Panc1 (cell line): ENCODE results near the gene TEDC2. TPM values are rescaled to one million over a fixed set of nuclear protein-coding genes. Genes with fewer than 3 reads are reported as not detected.

ENCODE experiments used
- ATAC-seq: fragments of 200-7000 bp; cut with Tn5 transposase; 2 replicates; pipeline ENCODE4 v1.9.1; 2020; ENCODE audit warnings: mild to moderate bottlenecking, moderate library complexity
- BruUV-seq: library from RNA; stranded (reverse); fragments of 400-500 nt; replicated peaks from 2 replicates; lab custom pipeline; 2021; lab: Mats Ljungman, UMichigan
- CTCF ChIA-PET: fragments of 300-600 bp; sonication (Branson Sonifier 250); formaldehyde crosslinking; loops from one replicate; lab custom pipeline; 2022; ENCODE audit warnings: antibody characterized with exemption; lab: Charles Lee
- POLR2A ChIA-PET: fragments of 300-600 bp; sonication (Branson Sonifier 250); formaldehyde crosslinking; loops from one replicate; lab custom pipeline; 2022; ENCODE audit warnings: antibody characterized with exemption; lab: Charles Lee
- DNase-seq: peaks from one replicate; pipeline ENCODE4 v3.0.0-alpha.2; 2010; ENCODE audit warnings: low read depth, low spot score
- H3K27ac ChIP-seq: 2 replicates; pipeline ENCODE4 v1.5.1; 2011; ENCODE audit warnings: mild to moderate bottlenecking, low read length, inconsistent platforms
- H3K27me3 ChIP-seq: fragments of 200-500 bp; sonication (Bioruptor generic); 2 replicates; pipeline ENCODE4 v1.6.0; 2014; ENCODE audit warnings: low read length, inconsistent platforms; ENCODE audit not compliant: control insufficient read depth, insufficient read depth
- H3K36me3 ChIP-seq: fragments of 200-500 bp; sonication (Bioruptor generic); 2 replicates; pipeline ENCODE4 v1.5.1; 2014; ENCODE audit warnings: inconsistent platforms, mild to moderate bottlenecking, low read length, moderate library complexity; ENCODE audit not compliant: control insufficient read depth, insufficient read depth
- H3K4me1 ChIP-seq: 2 replicates; pipeline ENCODE4 v1.5.1; 2011; ENCODE audit warnings: inconsistent platforms, mild to moderate bottlenecking, low read length, moderate library complexity; ENCODE audit not compliant: control insufficient read depth, insufficient read depth
- H3K4me3 ChIP-seq, 2 experiments: 2 replicates each; pipeline ENCODE4 v1.5.1; 2011 to 2012; ENCODE audit warnings: low read depth in 2 of 2, low read length in 2 of 2, mild to moderate bottlenecking in 2 of 2, inconsistent platforms in 1 of 2, moderate library complexity in 1 of 2
- H3K9me3 ChIP-seq: fragments of 200-500 bp; sonication (Bioruptor generic); 2 replicates; pipeline ENCODE4 v1.5.1; 2014; ENCODE audit warnings: low read depth, mild to moderate bottlenecking, inconsistent platforms, low read length, moderate library complexity; ENCODE audit not compliant: control insufficient read depth, insufficient read depth
- CTCF ChIP-seq: fragments of 450-650 bp; IDR thresholded peaks from 2 replicates; pipeline ENCODE4 v1.5.1; 2017; ENCODE audit warnings: mild to moderate bottlenecking
- POLR2AphosphoS5 ChIP-seq: IDR thresholded peaks from 2 replicates; pipeline ENCODE4 v1.6.1; 2012; ENCODE audit warnings: mild to moderate bottlenecking, low read depth, low read length, moderate library complexity
- REST ChIP-seq, 2 experiments: IDR thresholded peaks; 2 replicates each; pipeline ENCODE4 v1.6.1; 2011 to 2012; ENCODE audit warnings: low read depth in 2 of 2, control low read depth in 1 of 2, low read length in 1 of 2, mild to moderate bottlenecking in 1 of 2, moderate library complexity in 1 of 2; ENCODE audit not compliant: insufficient read depth in 1 of 2
- SIN3A ChIP-seq: IDR thresholded peaks from 2 replicates; pipeline ENCODE4 v1.6.1; 2012; ENCODE audit warnings: low read depth, mild to moderate bottlenecking, low read length, moderate library complexity, borderline replicate concordance; ENCODE audit not compliant: insufficient read depth
- TCF7L2 ChIP-seq: IDR thresholded peaks from 2 replicates; pipeline ENCODE4 v1.6.1; 2011; ENCODE audit warnings: mild to moderate bottlenecking, low read depth, low read length, inconsistent platforms
- in situ Hi-C: cut with HindIII; loops from 2 replicates; pipeline ENCODE4 v1.10.0; 2016; ENCODE audit warnings: low sequenced_read_pairs, low pct_unique_long_range_greater_than_20kb
- intact Hi-C: fragments of 100-400 bp; cut with micrococcal nuclease; formaldehyde crosslinking; loops from one replicate; pipeline ENCODE4 v1.10.0; 2022; ENCODE audit not compliant: unreplicated experiment
- total RNA-seq: library from RNA; stranded (reverse); gene quantifications from one replicate; pipeline ENCODE4 v1.2.1, GENCODE V29; 2021; ENCODE audit not compliant: unreplicated experiment

TEDC2 gene
- total RNA-seq, 1 experiment from 2014 or later = 25.0 TPM

- Histone ChIP-seq H3K36me3 (no peaks in the 10 kb centered on the region; the same call in 1 of the 2 replicates), H3K4me1 (peaks cover 50% of the 10 kb centered on the region), H3K27me3 (no peaks in the 10 kb centered on the region), H3K4me3 (peak within 1 kb of the TSS; percentile 12 to 24), H3K9me3 (no peaks in the 10 kb centered on the region), H3K27ac (peak within 1 kb of the TSS; percentile 95)
- ATAC-seq = peak; percentile 1; the same call in 1 of the 2 replicates
- intact Hi-C loops (no loop called here), in situ Hi-C loops (no loop called here)
- no TSS peak for BruUV-seq
- no peak for DNase-seq
- TF ChIP-seq POLR2AphosphoS5 (0 out of 2 replicates have a peak, but pooled peaks have one; percentile 14), CTCF (no peak)
- ChIA-PET CTCF (interaction anchor here (1.5 kb wide), 1 partner anchor 30 kb away, joined by 6 read pairs; no protein-coding TSS in a partner anchor), POLR2A (interaction anchor here (0.6 kb wide), 1 partner anchor 330 kb away, joined by 4 read pairs; no protein-coding TSS in a partner anchor)
Observed at GRCh38 chr16:2471016-2471652, 11.2 kb downstream of the TEDC2 start, which contains the start of gene NTN3. Gene NTN3 (plus strand): TSS chr16:2471297. CDS start chr16:2471702, 405 bp downstream.

- H3K27ac ChIP-seq = peak overlapping the region; percentile 57
- TF ChIP-seq TCF7L2 (no peak), SIN3A (no peak), POLR2AphosphoS5 (no peak), REST (IDR thresholded peaks at IDR 0.05; ENCODE audit: insufficient read depth in 1 of 2, low read depth in 2 of 2, low read length in 1 of 2) (no peak), CTCF (no peak)
- no peaks in the 10 kb centered on the region; the same call in 1 of the 2 replicates for H3K36me3 ChIP-seq
- H3K4me1 ChIP-seq = peaks cover 55% of the 10 kb centered on the region
- H3K27me3 ChIP-seq = no peaks in the 10 kb centered on the region
- in situ Hi-C loops (no loop called here), intact Hi-C loops (no loop called here)
- BruUV-seq = no TSS peak
- POLR2A ChIA-PET = no interaction called here
- H3K4me3 ChIP-seq = peak overlapping the region; percentile 12 to 24; a peak in 3 of 4 replicates
- CTCF ChIA-PET = no interaction called here
- no peaks in the 10 kb centered on the region for H3K9me3 ChIP-seq
- DNase-seq (no peak), ATAC-seq (no peak)
Observed at GRCh38 chr16:2471653-2472487, 12.0 kb downstream of the TEDC2 start.
